Measurements from ENCODE around the gene RUNX3. TPM values are rescaled to one million over a fixed set of nuclear protein-coding genes. Genes with fewer than 3 reads are reported as not detected.

The RUNX3 gene
- total and polyA plus RNA-seq, 2 of the 8 experiments (the other 6 are each of a cell fraction or from before 2014, with no cell fraction given), result 0.62 to 0.82 TPM

- TF ChIP-seq CBX8 (IDR thresholded peaks at IDR 0.05; ENCODE audit: borderline replicate concordance, low read depth, low read length), result no peak
- TF ChIP-seq TBP (IDR thresholded peaks at IDR 0.05; ENCODE audit: low read depth, low read length), result no peak
- TF ChIP-seq RFX5 (IDR thresholded peaks at IDR 0.05; ENCODE audit: borderline replicate concordance, low read depth, low read length), result no peak
- TF ChIP-seq EP300 (IDR thresholded peaks at IDR 0.05; ENCODE audit: borderline replicate concordance in 1 of 2, low read depth in 2 of 2, low read length in 2 of 2), result no peak
- no peak for TF ChIP-seq NRF1 (IDR thresholded peaks at IDR 0.05; ENCODE audit: low read depth, low read length)
Measured at GRCh38 chr1:24872061-24872850, 57.8 kb downstream of the RUNX3 start (continued).

Measured in H1 (cell line).